Vagina (tissue), 2 donors: ENCODE measurements around the gene CCL4.

Experiments
- POLR2A ChIP-seq, 2 donors: fragments of 450-650 bp; IDR thresholded peaks; one replicate each; pipeline ENCODE4 v1.6.1; 2017; ENCODE audit warnings: antibody characterized with exemption in 2 of 2, mild to moderate bottlenecking in 2 of 2, moderate library complexity in 2 of 2
- POLR2AphosphoS5 ChIP-seq, 2 donors: sonication (generic); formaldehyde crosslinking; IDR thresholded peaks; one replicate each; pipeline ENCODE4 v1.9.0; 2017; ENCODE audit warnings: antibody characterized with exemption in 2 of 2, mild to moderate bottlenecking in 2 of 2, low read depth in 1 of 2; ENCODE audit not compliant: insufficient read depth in 1 of 2
- TF ChIP-seq, protein P1 (sequence below), 3 experiments: fragments of 450-650 bp in 2 of 3; fragments of 200-600 bp in 1 of 3; sonication (generic) in 1 of 3; IDR thresholded peaks; one replicate each; pipeline ENCODE4 v1.5.1; 2017 to 2019; ENCODE audit warnings: antibody characterized with exemption in 3 of 3, mild to moderate bottlenecking in 2 of 3, moderate library complexity in 2 of 3

DNA sequence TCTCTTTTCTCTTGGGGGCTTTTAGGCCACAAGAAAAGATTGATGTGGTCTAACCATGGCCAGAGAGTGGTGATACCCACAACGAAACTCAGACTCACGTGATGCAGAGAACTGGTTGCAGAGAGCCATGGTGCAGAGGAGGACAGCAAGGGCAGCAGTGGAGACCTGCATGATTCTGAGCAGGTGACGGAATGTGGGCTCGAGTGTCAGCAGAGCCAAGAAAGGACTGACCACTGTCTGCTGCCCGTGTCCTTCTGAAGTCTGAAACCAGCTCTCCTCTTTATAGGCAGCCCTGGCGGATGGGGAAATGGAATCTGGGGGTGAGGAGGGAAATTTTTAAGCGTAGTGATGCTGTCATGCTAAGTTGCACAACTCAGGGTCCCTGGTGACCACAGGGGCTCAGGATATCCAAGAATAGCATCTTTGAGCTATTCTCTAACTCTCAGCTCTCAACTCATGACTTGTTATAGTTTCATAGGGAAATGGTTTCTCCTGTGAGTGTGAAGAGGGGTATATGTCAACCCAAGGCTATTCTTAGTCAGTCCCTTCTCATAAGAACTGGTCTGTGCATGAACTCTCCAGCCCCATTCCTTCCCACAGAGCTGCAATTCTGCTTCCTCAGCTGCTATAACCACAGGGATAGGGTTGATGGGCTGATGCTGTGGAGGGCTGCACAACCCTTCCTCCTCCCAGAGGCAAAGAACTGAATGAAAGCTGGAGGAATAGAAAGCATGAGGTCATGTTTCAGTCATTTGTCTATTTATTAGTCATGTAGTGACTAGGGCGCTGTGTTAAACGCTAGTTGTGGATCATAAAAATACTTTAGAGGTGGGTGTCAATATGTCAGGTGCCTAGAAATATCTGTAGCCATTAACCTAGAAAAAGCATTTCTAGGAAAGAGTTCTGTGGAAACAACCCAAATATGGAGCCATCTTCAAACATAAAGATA is 13.5 kb upstream of the CCL4 start, which contains the start of gene CCL3:
- TF ChIP-seq, protein P1, sequence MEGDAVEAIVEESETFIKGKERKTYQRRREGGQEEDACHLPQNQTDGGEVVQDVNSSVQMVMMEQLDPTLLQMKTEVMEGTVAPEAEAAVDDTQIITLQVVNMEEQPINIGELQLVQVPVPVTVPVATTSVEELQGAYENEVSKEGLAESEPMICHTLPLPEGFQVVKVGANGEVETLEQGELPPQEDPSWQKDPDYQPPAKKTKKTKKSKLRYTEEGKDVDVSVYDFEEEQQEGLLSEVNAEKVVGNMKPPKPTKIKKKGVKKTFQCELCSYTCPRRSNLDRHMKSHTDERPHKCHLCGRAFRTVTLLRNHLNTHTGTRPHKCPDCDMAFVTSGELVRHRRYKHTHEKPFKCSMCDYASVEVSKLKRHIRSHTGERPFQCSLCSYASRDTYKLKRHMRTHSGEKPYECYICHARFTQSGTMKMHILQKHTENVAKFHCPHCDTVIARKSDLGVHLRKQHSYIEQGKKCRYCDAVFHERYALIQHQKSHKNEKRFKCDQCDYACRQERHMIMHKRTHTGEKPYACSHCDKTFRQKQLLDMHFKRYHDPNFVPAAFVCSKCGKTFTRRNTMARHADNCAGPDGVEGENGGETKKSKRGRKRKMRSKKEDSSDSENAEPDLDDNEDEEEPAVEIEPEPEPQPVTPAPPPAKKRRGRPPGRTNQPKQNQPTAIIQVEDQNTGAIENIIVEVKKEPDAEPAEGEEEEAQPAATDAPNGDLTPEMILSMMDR (IDR thresholded peaks at IDR 0.05), result no peak
- no peak for TF ChIP-seq POLR2AphosphoS5 (IDR thresholded peaks at IDR 0.05; ENCODE audit: insufficient read depth in 1 of 2, low read depth in 1 of 2)
- TF ChIP-seq POLR2A (IDR thresholded peaks at IDR 0.05), result no peak
